ENCODE results near the gene CTRB1.

Gene CTRB1

DNA sequence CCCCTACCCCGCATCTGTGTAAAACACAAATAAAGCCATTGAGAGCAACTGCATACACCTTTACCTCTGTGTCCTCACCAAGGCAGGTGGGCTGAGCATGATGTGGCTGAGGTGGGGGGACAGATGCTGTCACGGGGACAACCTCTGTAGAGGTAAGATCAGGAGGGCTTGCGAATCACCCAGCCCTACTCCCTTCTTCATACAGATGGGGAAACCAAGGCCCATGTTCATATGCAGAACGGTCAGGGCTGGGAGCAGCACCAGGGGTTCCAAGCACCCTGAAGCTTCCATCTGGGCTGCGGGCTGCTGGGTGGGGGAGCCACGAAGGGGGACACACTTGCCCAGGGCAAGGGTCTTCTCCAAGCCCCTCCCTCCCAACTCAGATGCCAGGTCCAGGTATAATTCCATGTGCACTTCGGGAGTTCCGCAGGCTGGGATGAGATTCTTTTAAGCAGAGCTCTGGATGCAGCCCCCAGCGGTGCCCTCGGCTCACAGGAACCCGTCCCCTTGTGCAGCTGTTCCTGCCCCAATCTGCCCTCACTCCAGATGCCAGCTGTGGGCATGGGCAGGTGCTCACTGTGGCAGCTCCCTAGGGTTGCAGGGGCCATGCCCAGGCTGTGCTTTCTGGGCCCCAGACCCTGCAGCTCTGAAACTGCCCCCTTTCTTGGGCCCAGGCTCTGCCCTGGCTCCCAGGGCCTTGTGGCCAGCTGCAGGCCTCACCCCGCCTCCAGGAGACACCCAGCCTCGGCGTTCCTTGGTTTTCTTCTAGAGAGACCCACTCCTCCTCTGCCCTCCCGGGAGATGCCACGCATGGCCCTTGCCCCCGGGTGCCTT, 9.6 kb downstream of the CTRB1 start:
- H3K27ac ChIP-seq: no peak overlapping the region
- no peak for DNase-seq (ENCODE audit: low spot score)
- TF ChIP-seq, protein P1, sequence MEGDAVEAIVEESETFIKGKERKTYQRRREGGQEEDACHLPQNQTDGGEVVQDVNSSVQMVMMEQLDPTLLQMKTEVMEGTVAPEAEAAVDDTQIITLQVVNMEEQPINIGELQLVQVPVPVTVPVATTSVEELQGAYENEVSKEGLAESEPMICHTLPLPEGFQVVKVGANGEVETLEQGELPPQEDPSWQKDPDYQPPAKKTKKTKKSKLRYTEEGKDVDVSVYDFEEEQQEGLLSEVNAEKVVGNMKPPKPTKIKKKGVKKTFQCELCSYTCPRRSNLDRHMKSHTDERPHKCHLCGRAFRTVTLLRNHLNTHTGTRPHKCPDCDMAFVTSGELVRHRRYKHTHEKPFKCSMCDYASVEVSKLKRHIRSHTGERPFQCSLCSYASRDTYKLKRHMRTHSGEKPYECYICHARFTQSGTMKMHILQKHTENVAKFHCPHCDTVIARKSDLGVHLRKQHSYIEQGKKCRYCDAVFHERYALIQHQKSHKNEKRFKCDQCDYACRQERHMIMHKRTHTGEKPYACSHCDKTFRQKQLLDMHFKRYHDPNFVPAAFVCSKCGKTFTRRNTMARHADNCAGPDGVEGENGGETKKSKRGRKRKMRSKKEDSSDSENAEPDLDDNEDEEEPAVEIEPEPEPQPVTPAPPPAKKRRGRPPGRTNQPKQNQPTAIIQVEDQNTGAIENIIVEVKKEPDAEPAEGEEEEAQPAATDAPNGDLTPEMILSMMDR (IDR thresholded peaks at IDR 0.05): no peak

DNA sequence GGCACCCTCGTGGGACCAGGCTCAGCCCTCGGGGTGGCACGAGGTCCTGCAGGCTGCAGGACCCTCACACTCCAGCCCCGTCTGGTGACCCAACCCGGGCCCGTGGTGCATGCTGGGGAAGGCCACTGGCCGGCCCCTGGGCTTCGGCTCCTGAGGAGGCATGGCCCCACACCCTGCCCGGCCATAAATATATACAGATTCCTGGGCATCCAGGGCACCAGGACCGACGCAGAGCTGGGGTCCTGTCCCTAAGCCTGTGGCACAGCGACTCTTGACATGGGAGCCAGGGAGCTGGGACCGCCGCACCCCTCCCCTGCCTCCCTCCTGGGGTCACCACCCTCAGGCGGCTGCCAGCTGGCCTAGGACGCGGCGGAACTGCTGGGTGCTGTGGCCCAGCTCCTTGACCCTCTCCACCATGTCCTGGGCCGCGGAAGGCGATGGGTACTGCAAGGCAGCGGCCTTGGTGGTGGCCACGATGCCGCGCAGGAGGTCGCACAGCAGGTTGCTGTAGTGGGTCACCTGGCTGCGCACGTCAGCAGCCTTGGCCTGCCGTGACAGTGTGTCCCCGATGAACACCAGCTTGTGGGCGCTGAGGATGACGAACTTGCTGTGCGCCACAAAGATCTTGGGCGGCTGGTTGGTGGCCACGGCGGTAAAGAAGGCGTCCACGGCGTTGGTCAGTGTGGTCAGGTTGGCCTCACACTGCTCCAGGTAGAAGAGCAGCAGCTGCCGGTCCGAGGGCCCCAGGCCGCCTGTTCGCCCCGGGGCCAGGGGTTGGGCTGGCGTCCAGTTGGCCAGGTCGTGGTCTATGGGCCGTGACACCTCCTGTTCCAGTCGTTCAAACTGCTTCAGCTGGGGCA, 10.6 kb downstream of the CTRB1 start:
- DNase-seq (ENCODE audit: low spot score): no peak
- Histone ChIP-seq H3K4me3 (no peak overlapping the region), H3K27ac (peak overlapping the region in 1 of 2 donors; percentile 46)
- TF ChIP-seq, protein P1 (IDR thresholded peaks at IDR 0.05): no peak

More for the DNA sequence above, 9.6 kb downstream of the CTRB1 start:
- H3K4me3 ChIP-seq: no peak overlapping the region

DNA sequence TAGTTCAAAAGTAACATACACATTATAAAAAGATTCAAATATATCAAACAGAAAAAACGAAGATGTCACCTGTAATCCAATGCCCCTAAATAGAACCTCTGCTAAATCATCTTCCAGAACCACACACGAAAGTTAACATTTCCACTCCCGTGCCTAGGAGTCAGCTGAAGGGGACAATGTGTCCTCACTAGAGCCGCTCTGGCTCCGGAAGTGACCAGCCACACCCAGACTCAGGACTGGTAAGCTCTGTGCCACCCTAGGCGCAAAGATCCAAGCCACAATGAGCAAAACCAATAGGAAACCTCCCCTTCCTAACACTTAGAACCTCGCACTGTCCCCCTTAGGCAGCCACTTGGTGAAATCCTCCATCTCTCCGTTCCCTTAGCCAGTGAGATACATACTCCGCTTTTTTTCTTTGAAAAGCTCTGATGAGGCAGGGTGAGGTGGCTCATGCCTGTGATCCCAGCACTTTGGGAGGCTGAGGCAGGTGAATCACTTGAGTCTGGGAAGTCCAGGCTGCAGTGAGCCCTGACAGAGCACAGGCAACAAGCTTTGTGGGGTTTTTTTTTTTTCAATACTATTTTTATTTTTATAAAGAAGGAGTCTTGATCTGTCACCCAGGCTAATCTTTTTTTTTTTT, 11.8 kb downstream of the CTRB1 start:
- TF ChIP-seq, protein P1 (IDR thresholded peaks at IDR 0.05): no peak
- DNase-seq (ENCODE audit: low spot score): no peak
- Histone ChIP-seq H3K27ac (peak overlapping the region in 1 of 2 donors; percentile 23), H3K4me3 (no peak overlapping the region)

DNA sequence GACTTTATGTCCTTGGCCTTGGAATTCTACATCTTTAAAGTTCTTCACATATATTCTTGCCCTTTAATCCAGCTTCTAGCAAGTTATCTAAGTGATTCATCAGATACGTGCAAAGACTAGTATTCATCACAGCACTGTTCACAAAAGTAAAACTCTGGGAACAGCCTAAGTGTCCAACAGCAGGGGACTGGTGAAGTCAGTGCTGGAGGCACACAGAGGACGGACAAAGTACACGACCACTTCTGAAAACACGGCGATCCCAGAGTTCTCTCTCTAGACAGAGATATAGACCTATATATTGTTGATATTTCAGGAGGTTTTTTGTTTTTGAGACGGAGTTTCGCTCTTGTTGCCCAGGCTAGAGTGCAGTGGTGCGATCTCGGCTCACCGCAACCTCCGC, 12.8 kb downstream of the CTRB1 start:
- TF ChIP-seq, protein P1 (IDR thresholded peaks at IDR 0.05): no peak
- Histone ChIP-seq H3K4me3 (no peak overlapping the region), H3K27ac (no peak overlapping the region)
- no peak for DNase-seq (ENCODE audit: low spot score)

DNA sequence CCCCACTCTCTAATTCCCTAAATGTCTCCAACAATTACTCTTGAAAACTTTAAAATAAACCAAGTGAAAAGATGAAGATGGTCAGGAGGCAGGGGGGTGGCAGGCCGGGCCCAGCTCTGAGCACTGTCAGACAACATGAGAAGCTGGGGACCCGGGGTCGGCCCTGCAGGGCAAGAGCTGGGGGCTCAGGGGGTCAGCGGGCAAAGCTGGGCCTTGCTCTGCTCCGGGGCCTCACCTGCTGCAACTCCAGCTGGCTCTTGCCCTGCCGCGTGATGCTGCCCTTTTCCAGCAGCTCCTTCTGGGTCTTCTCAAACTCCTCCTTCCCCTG, 14.8 kb downstream of the CTRB1 start:
- H3K27ac ChIP-seq: peak overlapping the region in 1 of 2 donors; percentile 94
- TF ChIP-seq, protein P1 (IDR thresholded peaks at IDR 0.05): no peak
- no peak overlapping the region for H3K4me3 ChIP-seq
- DNase-seq (ENCODE audit: low spot score): no peak

DNA sequence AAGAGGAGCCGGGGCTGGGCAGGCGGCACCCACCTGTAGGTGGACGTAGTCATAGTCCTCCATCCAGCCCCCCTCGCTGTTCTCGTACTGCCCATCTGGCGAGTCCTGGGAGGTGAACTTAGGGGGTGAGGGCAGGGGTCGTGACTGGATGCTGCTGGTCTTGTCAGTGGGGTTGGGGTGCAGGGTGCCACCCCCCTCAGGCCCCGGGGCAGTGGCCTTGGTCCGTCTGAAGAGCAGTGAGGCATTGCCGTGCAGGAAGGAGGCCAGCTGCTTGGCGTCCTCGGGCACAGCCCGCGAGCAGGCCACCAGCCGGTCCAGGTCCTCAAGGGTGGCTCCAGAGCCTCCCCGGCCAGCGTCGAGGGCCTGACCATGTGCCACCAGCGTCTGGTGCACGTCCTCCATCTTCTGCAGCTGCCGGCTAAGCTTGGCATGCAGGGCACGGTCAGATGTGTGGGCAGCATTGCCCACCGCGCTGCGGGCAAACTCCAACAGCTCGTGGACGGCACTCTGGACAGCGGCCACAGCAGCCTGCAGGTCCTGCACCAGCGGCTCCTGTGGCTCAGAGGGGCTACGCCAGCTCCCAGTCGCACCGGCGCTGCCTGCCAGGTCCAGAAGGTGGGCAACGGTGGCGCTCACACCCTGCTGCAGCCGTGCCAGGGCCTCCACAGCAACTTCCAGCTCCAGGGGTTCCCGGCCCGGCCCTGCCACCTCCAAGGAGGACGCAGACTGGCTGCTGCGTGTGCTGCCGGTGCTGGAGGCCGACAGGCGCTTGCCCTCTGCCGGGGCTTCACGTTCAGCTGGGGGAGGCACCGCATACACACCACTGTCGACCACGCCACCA, 16.3 kb downstream of the CTRB1 start:
- DNase-seq (ENCODE audit: low spot score): no peak
- Histone ChIP-seq H3K27ac (peak overlapping the region; percentile 60 to 94), H3K4me3 (no peak overlapping the region)
- TF ChIP-seq, protein P1 (IDR thresholded peaks at IDR 0.05): no peak

Measured in coronary artery (tissue), 2 donors.